Osteoblast (primary cell): ENCODE results near the gene MRPS17. TPM values are rescaled to one million over a fixed set of nuclear protein-coding genes. Genes with fewer than 3 reads are reported as not detected.

ENCODE experiments used
- DNase-seq: peaks from one replicate; pipeline ENCODE4 v3.0.0; 2011; ENCODE audit warnings: low spot score, mixed read lengths; ENCODE audit not compliant: insufficient read length; ENCODE audit errors: missing footprints
- H2AFZ ChIP-seq: 2 replicates; pipeline ENCODE4 v1.6.0; 2011; ENCODE audit warnings: mild to moderate bottlenecking, low read length
- H3K27ac ChIP-seq: 2 replicates; pipeline ENCODE4 v1.5.1; 2011; ENCODE audit warnings: mild to moderate bottlenecking, low read depth, low read length, moderate library complexity
- H3K27me3 ChIP-seq: 2 replicates; pipeline ENCODE4 v1.6.0; 2012; ENCODE audit warnings: mild to moderate bottlenecking, control low read depth, inconsistent platforms, low read length, moderate library complexity; ENCODE audit not compliant: insufficient read depth
- H3K36me3 ChIP-seq: 2 replicates; pipeline ENCODE4 v1.5.1; 2011; ENCODE audit warnings: mild to moderate bottlenecking, low read length, control low read depth, moderate library complexity; ENCODE audit not compliant: insufficient read depth
- H3K4me1 ChIP-seq: 2 replicates; pipeline ENCODE4 v1.5.1; 2011; ENCODE audit warnings: mild to moderate bottlenecking, low read length, control low read depth, moderate library complexity; ENCODE audit not compliant: insufficient read depth
- H3K4me2 ChIP-seq: 2 replicates; pipeline ENCODE4 v1.6.0; 2011; ENCODE audit warnings: mild to moderate bottlenecking, low read length; ENCODE audit not compliant: insufficient read depth
- H3K4me3 ChIP-seq: fragments of 200-600 bp; sonication (generic); 3 replicates; pipeline ENCODE4 v1.5.1; 2012; ENCODE audit warnings: mild to moderate bottlenecking, low read length, inconsistent platforms; ENCODE audit not compliant: insufficient read depth
- H3K79me2 ChIP-seq: 2 replicates; pipeline ENCODE4 v1.6.0; 2012; ENCODE audit warnings: mild to moderate bottlenecking, low read length, control low read depth, inconsistent platforms; ENCODE audit not compliant: insufficient read depth
- H3K9me3 ChIP-seq: 2 replicates; pipeline ENCODE4 v1.5.1; 2011; ENCODE audit warnings: low read depth, low read length, control low read depth
- H4K20me1 ChIP-seq: 2 replicates; pipeline ENCODE4 v1.6.0; 2012; ENCODE audit warnings: mild to moderate bottlenecking, low read length, control low read depth; ENCODE audit not compliant: insufficient read depth
- total RNA-seq: library from RNA; depleted of rRNA; stranded (reverse); fragments of >200 nt; gene quantifications from 2 replicates; pipeline ENCODE4 v1.2.3, GENCODE V29; 2012
- TF ChIP-seq, protein P1 (sequence below): IDR thresholded peaks from 2 replicates; pipeline ENCODE4 v1.5.1; 2011; ENCODE audit warnings: mild to moderate bottlenecking, low read depth, low read length, moderate library complexity; ENCODE audit errors: extremely low read depth

Gene MRPS17
- total RNA-seq, 1 donor: 13.4 TPM

DNA sequence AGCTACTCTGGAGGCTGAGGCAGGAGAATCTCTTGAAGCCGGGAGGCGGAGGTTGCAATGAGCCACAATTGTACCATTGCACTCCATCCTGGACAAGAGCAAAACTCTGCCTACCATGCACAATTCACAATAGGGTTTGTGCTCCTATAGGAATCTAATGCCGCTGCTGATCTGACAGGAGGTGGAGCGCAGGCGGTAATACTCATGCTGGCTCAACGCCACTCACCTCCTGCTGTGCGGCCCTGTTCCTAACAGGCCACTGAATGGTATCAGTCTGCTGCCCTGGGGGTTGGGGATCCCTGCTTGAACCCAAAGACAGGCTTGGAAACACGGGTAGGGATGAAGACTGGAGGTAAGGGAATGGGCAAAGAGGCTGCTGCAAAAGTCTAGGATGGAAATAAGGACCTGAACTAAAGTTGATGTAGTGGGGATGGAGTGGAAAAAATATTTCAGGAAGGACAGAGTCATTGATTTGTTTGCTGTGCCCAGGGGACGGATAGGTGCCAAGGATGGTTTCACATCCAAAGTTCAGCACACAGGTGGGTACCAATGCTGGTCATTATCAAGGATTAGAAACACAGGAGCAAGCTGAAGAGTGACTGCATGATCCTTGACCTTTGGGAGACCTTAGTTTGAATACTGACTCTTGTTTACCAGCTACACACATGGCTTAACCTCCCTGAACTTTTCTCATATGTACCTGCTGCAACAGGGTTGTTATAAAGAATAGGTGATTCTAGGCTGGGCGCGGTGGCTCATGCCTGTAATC is 2.2 kb downstream of the MRPS17 start:
- Histone ChIP-seq H4K20me1 (no peaks in the 10 kb centered on the region), H3K27me3 (no peaks in the 10 kb centered on the region), H2AFZ (no peak overlapping the region), H3K9me3 (no peaks in the 10 kb centered on the region), H3K36me3 (peaks cover 11% of the 10 kb centered on the region), H3K4me3 (no peak overlapping the region), H3K4me1 (no peaks in the 10 kb centered on the region), H3K27ac (no peak overlapping the region), H3K4me2 (no peak overlapping the region), H3K79me2 (peaks cover 21% of the 10 kb centered on the region)
- TF ChIP-seq, protein P1, sequence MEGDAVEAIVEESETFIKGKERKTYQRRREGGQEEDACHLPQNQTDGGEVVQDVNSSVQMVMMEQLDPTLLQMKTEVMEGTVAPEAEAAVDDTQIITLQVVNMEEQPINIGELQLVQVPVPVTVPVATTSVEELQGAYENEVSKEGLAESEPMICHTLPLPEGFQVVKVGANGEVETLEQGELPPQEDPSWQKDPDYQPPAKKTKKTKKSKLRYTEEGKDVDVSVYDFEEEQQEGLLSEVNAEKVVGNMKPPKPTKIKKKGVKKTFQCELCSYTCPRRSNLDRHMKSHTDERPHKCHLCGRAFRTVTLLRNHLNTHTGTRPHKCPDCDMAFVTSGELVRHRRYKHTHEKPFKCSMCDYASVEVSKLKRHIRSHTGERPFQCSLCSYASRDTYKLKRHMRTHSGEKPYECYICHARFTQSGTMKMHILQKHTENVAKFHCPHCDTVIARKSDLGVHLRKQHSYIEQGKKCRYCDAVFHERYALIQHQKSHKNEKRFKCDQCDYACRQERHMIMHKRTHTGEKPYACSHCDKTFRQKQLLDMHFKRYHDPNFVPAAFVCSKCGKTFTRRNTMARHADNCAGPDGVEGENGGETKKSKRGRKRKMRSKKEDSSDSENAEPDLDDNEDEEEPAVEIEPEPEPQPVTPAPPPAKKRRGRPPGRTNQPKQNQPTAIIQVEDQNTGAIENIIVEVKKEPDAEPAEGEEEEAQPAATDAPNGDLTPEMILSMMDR: no peak
- no peak for DNase-seq

DNA sequence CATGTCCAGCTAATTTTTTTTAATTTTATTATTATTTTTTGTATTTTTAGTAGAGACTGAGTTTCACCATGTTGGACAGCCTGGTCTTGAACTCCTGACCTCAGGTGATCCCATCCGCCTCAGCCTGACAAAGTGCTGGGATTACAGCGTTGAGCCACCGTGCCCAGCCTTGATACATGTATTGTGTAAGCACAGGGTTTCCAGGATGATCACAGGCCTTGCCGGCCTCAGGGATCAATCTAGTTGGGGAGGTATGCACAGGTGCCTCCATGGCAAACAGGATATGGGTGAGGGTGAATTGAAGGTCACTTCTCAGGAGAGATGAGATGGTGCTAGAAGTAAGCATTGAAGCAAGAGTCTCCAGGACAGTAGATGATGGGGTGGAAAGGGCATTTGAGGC is 5.5 kb downstream of the MRPS17 start:
- no peak overlapping the region for H3K27ac ChIP-seq
- H3K9me3 ChIP-seq: no peaks in the 10 kb centered on the region
- DNase-seq: no peak
- no peak overlapping the region for H3K4me3 ChIP-seq
- no peaks in the 10 kb centered on the region for H3K27me3 ChIP-seq
- peaks cover 11% of the 10 kb centered on the region for H3K36me3 ChIP-seq
- no peak overlapping the region for H2AFZ ChIP-seq
- no peaks in the 10 kb centered on the region for H4K20me1 ChIP-seq
- H3K79me2 ChIP-seq: peaks cover 16% of the 10 kb centered on the region
- no peaks in the 10 kb centered on the region for H3K4me1 ChIP-seq
- TF ChIP-seq, protein P1: no peak
- no peak overlapping the region for H3K4me2 ChIP-seq

DNA sequence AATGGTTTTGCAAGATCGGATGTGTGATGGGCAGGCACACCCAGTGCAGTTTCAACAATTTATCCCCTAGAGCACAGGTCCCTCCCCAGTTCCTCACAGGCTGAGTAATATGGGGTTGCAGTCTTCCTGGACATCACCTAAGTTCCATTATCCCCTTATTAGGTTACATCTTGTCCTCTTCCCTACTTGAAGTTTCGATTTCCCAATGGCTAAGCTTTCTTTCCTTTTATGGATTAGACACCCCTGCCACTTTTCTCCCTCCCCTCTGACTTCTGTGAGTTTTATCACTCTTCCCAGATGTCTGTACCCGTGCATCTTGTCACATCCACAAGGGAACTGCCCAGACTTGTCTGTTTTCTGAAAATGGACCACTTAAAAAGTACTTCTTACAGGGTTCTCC is 10.3 kb downstream of the MRPS17 start:
- Histone ChIP-seq H3K36me3 (peaks cover 3% of the 10 kb centered on the region), H3K4me2 (no peak overlapping the region), H3K4me3 (no peak overlapping the region), H4K20me1 (peaks cover 4% of the 10 kb centered on the region), H3K79me2 (peaks cover 18% of the 10 kb centered on the region), H3K4me1 (peaks cover 10% of the 10 kb centered on the region), H3K27ac (no peak overlapping the region), H2AFZ (no peak overlapping the region), H3K9me3 (no peaks in the 10 kb centered on the region), H3K27me3 (no peaks in the 10 kb centered on the region)
- peak; percentile 17 for DNase-seq
- TF ChIP-seq, protein P1: no peak

DNA sequence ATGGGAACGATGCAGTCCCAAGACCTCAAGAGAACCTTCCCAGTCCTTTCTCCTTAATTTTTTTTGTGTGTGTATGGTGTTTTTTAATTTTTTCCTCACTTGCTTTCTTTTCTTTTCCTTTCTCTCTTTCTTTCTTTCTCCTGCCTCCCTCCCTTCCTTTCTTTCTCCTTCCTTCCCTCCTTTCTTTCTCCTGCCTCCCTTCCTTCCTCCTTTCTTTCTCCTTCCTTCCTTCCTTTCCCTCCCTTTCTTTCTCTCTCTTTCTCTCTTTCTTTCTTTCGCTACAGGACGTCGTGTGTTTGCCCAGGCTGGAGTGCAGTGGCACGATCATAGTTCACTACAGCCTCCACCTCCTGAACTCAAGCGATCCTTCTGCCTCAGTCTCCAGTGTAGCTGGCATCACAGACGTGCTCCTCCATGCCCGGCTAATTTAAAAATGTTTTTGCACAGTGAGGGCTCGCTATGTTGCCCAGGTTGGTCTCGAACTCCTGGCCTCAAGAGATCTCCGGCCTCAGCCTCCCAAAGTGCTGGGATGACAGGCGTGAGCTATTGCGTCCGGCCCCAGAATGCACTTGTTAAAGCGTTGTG is 12.0 kb downstream of the MRPS17 start:
- H3K4me3 ChIP-seq: peak overlapping the region; percentile 79
- peaks cover 27% of the 10 kb centered on the region for H3K79me2 ChIP-seq
- H3K4me1 ChIP-seq: peaks cover 10% of the 10 kb centered on the region
- H3K9me3 ChIP-seq: no peaks in the 10 kb centered on the region
- peak overlapping the region; percentile 92 for H2AFZ ChIP-seq
- TF ChIP-seq, protein P1: no peak
- peak overlapping the region; percentile 88 for H3K4me2 ChIP-seq
- no peak for DNase-seq
- H3K27ac ChIP-seq: no peak overlapping the region
- H3K36me3 ChIP-seq: peaks cover 6% of the 10 kb centered on the region
- no peaks in the 10 kb centered on the region for H3K27me3 ChIP-seq
- H4K20me1 ChIP-seq: peaks cover 5% of the 10 kb centered on the region
